Measurements from ENCODE around the gene CRB2.
"Not testable (repeated sequence)": the region's sequence is repeated elsewhere in the genome, so short reads cannot be mapped to it uniquely, and the experiment has no call there.

The CRB2 gene

DNA sequence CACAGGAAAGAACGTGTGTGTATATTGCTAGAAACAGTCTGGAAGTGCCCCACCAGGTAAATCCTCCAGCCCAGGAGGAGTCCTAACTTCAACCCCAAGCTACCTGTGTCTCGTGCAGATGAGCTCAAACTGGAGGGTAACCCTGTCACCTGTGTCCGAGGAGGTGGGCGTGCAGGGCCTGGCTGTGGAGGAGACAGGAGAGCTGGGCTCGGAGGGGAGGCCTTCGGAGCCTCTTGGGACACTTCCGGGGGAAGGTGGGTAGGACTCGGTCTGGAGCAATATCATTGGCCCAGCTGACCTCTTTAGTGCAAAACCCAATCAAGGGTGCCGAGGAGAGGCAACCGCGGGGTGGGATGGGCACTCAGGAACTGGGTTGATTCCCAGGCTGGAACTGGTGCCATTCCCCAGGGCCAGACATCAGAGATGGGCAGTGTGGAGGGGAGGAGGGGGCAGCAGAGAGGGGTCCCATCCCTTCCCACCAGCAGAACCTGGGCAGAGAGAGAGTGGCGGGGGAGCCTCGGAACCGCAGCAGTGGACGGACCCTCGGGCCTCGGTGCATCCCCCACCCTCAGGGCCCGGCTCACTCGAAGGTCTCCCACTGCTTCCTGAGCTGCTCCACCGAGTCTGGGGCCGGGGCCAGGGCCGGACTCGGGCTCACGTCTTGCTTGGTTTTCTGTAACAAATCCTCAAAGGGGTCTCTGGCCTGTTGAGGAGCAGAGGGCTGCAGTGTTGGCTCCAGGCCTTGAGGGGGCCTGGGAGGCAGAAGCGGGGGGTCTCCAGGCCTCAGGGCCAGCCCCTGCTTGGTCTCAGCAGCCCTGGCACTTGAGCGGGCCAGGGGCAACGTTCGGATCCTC, 25.1 kb downstream of the CRB2 start:
- DNase-seq (ENCODE audit: low read depth), result no peak

DNA sequence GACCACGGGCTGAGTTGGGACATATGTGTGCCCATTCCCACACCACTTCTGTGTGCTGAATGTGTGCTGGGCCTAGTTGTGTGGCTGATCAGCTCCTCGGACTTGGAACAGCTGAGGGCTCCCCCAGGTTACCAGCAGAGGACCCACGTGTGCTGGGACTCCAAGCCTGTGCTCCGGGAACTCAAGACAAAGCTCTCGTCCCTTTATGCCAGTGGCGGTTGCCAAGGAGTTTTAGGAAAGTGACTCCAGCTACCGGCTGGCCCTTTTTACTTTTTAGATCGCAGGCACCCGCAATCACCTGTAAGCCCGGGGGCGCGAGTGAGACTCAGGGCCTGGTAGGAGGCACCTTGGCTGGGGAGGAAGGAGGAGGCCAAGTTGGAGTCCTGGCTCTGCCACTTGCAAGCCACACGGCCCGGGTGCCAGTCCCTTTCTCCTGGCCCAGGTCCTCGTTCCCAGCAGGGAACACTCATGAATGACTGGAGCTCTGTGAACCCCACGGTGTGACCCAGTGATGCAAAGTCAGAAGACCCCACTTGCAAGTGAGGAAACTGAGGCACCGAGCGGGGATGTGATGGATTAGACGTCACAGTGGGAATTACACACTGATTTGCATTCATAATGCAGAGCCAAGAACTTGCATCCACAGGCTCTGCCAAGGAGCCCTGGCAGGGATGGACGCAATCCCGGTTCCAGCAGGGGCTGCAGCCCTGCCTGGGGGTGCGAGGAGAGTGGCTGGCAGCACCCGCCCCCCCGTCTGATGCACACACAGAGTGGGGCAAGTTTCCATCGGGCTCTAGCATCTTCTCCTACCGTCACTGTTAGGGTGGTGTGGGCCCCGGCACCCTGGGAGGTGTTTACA, 26.9 kb downstream of the CRB2 start:
- DNase-seq (ENCODE audit: low read depth), result no peak

DNA sequence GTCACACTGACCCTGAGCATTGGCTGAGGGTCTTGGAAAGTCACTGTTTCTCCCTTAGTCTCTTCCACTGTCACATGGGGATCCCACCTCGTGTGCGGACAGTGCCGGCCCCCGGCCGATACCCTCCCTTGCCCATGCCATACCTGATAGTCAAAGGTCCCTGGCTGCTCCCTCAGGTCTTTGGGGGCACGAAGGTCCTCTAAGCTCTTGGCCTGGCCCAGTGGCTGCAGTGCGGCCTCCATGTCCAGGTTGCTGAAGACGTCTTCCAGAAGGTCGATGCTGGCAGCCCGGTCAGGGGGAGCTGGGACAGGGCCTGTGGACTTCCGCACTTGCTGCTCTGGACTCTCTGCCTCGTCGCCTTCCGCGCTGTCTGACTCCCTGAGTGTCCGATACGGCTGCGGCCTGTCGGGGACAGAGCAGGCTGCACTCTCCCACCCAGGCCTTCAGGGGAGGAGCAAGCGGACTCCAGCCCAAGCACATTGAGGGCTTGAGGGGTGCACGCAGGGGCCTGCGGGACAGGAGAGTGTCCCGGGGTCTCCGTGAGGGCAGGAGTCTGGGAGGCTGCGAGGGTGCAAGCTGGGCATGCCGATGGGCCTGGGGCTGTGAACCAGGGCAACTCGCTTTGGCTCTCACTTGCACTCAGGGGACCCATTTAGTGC, 27.6 kb downstream of the CRB2 start:
- no peak for DNase-seq (ENCODE audit: low read depth)

DNA sequence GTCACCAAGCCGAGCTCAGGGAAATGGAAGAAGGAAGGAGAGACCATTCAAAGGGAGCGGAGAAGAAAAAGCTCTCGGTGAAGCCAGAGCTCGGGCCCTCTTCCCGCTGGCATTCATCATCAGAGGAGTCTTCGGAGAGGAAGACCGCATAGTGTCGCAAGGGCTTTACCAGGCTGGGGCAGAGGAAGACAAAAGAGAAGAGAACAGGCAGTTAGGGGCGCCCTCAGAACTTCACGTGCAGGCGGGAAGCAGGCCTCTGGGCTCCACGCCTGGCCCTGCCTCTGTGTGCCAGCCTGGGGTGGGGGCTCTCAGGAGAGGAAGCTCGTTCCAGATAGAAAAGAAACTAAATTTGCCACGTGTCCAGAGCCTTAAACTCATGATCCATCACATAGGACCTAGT, 31.7 kb downstream of the CRB2 start:
- no peak for DNase-seq (ENCODE audit: low read depth)

DNA sequence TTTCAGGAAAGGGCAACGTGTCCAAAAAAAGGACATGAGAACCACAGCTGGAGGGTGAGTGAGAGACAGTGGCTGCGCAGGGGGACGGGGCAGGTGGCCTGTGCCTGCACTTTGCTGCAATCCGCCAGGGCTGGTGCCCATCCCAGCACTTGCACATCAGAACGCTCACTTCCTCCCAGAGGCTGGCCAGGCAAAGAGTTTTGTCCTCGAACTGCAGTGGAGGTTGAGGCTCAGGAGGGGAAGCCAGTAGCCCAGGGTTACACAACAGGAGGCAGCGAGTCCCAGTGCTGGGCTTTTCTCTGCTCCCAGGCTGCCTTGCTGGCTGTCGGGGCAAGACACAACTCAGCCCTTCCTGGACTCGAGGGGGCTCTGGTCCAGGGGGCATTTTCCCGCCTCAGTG, 33.1 kb downstream of the CRB2 start:
- DNase-seq (ENCODE audit: low read depth), result no peak

DNA sequence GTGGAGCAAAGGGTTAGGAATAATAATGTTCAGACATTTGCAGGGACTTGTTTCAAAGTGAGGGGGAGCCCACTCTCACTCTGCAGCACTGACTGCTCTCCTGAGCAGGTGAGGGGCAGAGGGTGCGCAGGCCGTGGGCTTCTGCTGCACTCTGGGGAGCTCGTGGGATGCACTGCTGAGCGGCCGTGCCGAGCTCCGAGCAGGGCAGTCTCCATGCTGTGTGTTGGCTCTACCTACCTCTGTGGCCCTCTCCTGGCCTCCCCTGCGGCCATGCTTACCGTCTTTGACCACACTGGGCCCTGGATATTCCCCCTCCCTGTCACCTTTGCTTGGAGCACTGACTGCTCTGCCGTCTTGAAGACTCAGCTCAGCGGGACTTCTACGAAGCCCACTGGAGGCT, 33.7 kb downstream of the CRB2 start:
- DNase-seq (ENCODE audit: low read depth), result no peak

DNA sequence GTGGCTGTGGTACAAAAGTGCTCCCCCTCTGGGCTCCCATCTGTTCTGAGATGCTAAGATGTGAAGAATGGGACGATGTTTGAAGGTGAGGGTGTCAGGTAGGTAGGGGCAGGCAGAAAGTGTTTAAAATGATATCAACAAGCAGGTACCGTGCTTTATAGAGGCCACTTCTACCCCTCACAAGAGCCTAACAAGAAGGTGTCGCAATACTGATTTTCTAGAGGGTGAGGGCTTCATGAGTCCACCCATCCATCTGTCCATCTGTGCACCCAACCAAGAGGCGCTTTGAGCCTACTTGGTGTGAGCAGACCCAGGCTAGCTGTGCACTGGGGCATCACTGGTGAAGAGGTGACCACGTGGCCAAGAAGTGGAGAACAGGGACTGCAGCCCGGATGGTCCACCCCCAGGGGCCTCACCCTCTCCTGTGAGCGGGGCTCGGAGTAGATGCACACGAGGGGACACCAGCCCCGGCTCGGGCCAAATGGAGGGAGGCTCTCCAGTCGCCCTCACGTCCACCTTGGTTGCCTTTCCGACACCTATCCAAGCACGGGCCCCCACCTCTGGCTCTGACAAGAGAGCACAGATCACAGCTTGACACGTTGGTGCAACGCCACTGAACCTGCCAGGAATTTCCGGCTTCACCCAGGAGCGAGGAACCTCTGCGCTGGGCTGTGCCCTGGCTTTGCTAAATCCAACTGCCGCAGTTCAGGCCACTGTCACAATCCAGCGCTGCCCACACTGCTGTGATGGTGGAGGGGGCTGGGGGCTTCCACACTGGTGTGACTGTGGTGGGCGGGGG, 34.5 kb downstream of the CRB2 start:
- DNase-seq (ENCODE audit: low read depth), result no peak

DNA sequence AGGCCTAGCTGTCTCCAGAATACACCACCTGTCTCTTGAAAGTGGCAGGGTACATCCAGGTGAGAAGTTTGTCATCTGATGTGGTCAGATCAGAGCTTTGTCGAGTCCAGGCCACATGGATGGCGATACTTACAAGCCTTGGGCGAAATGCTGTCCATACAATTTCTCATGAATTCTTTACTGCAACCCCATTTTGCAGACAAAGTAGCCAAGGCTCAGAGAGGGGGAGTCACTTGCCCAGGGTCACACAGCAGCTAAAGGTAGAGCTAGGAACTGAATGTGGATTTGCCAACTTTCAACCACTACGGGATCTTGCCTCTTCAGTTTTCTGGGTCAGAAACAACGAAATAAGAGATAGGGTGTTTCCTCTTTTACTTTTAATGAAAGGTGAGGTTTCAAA, 35.2 kb downstream of the CRB2 start:
- no peak for DNase-seq (ENCODE audit: low read depth)

DNA sequence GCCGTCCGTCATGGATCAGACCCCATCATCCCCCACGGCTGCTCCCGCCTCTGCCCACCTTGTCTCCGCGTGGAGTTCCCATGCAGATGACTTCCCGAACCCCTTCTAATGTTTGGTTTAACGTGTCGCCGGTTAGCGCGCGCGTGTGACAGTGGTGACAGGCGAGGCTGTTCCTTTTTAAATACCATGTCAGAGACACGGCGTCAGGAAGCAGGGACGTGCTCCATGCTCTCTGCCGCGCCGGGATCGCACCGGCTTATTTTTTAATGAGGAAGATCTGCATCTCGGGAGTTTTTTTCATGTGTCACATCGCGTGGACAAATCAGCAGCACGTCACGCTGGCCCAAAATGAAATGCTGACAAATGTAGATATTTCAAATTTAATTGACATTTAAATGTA, 35.9 kb downstream of the CRB2 start:
- DNase-seq (ENCODE audit: low read depth), result no peak

DNA sequence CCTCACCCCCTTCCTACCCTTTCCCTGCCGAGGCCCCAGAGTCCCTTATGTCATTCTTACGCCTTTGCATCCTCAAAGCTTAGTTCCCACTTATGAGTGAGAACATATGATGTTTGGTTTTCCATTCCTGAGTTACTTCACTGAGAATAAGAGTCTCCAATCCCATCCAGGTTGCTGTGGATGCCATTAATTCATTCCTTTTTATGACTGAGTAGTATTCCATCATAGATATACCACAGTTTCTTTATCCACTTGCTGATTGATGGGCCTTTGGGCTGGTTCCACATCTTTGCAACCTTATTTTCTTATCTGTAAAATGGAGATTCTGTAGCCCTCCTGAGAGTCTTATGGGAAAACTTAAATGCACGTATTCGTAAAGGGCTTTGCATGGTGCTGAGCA, 36.8 kb downstream of the CRB2 start:
- DNase-seq (ENCODE audit: low read depth), result no peak

DNA sequence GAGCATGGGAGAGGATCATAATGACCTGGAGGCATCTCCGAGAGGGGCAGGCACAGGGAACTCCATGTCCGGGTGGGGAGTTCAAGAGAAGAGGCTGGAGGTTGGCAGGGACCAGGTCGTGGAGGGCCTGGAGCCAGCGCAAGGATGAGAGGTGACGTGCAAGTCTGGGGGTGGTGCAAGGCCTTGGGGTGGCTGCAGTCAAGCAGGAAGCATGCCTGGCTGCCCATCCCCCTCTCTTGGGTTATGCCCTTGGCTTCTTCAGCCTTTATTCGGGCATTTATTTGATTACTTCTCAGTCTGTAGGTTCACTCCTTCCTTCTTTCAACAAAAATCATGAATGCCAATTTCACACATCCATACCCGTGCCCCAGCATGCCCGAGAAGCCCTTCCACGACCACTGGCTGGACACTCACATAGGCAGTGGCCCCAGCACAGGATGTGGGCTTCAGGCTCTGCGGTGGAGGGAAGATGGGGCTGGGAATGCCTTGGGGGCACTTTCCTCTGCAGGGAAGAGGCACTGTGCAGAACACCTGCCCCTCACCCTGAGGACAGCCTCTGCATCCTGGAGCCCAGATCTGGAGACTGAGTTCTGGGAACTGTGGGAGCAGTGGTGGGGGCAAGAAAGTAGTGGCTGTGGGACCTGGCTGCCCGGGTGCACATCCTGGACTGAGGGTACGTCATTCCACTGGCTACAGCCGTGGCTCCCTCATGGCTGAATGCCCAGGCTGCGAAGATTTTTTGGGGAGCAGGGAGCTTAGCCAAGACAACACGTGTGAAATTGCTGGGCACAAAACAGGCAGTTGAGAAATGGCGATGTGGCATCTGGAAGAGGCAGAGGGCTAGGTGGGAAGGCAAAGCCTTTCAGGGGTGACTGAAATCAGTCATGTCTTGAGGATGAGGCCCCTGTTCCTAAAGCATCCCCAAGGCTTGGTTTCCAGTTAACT, 38.6 kb downstream of the CRB2 start:
- no peak for DNase-seq (ENCODE audit: low read depth)

DNA sequence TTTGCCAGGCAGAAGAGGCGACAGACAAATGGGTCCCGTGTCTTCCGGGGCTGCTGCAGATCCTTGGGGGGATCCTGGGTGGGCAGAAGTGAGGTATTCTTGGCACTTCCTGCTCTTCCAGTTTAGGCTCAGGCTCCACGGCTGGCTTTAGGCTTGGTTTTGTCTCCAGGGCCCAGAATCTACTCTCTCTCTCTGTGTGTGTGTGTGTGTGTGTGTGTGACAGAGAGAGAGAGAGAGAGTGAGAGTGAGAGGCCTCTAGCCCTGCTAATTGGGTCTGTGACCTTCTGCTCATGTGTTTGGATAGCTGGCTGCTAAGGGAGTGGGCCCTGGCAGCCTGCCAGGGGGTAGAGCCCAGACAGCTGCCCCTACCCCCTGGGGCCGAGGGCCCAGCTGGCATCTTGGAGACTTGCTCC, 39.3 kb downstream of the CRB2 start:
- no peak for DNase-seq (ENCODE audit: low read depth)

DNA sequence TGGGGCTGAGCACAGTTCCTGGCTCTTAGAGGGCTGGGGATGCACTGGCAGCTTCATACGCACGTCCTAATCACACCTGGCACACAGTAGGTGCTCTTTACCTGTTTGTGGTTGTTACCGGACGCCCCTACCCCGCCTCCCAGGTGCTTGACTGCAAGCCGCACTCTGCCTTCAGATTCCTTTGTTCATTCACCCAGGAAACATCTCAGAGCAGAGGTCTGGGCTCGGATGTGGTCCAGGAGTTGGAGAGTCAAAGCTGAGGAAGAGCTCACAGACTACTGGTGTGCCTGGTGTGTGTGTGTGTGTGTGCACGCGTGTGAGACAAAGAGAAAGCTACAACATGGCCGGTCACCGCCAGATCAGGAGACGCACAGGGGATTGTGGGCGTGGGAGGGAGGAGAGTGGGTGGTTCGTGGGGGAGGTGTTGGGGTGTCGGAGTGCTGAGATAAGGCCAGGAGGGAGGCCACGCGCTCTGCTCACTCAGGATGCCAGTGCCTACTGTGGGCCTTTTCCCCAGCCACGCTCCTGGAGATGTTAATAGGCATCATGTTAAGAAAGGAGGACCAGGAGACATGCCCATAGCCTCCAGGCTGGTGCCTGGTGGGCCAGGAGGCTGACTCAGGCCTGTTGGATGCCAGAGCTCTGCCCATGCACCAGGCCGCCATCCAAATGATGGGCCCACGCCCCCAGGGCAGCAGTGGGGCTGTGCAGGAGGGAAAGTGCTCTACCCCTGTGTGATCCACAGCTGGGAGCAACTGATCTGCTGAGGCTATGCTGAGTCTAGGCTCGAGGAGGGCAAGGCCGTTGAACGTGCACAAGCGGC, 39.9 kb downstream of the CRB2 start:
- DNase-seq (ENCODE audit: low read depth), result no peak

DNA sequence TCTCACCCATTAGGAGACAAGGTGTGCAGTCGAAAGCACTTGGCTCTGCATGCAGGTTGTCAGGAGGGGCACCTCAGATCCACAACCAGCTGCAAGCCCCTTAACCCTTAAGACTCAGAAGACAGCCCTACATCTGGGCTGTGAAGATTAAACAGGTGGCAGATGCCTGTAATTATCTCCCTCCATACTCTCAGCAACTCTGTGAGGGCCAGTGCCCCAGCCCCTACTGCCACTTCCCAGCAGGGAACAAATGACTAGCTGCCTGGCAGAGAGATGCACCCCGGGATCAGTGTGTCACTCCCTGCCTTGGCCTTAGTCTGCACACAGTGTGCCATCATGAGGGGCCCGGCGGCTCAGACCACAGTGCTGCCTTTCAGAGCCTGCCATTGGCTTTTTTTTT, 42.0 kb downstream of the CRB2 start:
- no peak for DNase-seq (ENCODE audit: low read depth)

DNA sequence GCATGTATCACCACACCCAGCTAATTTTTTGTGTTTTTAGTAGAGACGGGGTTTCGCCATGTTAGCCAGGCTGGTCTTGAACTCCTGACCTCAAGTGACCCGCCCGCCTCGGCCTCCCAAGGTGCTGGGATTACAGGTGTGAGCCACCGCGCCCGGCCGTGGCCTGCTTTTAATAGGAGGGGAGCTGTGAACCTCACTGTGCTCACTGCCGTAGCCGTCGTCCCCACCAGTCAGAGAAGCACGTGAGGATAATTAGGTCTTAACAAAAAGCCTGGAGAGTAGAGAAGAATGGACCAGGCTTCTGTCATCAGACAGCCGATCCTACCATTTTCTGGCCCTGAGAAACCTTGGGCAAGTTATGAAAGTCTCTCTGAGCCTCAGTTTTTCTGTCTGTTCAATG, 42.9 kb downstream of the CRB2 start:
- DNase-seq (ENCODE audit: low read depth), result not testable (repeated sequence)

DNA sequence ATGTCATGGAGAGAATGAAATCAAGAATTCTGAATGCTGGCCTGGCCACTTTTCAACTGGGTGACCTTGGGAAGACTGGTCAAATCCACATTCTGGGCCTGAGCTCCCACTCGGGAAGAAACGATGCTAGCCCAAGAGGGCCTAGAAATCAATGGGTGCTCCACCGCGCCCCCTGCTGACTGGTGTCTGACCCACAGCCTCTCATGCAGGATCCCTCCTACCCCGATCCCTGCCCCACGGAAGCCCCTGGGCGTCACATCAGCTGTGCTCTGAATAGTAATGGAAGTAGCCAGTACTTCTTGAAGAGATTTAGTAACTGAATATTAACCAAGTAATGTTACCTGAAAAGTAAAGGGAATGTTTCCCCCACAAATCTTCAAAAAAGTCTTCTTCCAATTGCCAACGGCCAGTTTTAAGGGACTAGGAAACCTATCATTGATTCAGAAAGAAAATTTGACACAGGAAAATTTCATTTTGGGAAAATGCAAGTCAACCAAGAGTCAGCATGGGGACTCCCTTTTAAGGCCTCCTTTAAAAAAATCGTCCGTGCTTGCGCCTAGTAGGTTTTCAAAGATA, 43.9 kb downstream of the CRB2 start:
- no peak for DNase-seq (ENCODE audit: low read depth)

DNA sequence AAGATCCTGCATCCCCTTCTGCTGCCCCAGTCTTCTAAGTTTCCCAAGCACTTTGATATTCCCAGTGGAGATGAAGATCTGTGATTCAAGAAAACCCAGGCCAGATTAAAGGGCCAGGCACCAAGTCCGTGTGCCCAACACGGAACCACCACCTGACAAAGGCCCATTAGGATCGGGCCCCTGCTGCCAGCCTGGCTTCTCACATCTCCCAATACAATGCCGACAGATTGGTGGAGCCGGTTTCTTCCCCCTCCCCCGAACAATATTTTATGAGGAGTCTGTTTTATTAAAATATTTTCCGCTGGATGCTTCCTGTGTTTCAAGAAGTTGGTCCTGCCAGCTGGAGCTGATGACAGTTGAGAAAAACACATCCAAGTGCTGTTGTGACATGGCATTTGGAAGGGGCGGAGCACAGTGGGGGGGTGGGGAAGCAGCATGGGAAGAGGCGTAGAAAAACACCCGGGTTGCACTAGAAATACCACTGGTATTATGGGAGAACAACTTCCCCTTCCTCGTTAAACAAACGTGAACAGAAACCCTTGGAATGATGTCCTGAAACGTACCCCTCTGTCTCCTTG, 45.0 kb downstream of the CRB2 start:
- no peak for DNase-seq (ENCODE audit: low read depth)

DNA sequence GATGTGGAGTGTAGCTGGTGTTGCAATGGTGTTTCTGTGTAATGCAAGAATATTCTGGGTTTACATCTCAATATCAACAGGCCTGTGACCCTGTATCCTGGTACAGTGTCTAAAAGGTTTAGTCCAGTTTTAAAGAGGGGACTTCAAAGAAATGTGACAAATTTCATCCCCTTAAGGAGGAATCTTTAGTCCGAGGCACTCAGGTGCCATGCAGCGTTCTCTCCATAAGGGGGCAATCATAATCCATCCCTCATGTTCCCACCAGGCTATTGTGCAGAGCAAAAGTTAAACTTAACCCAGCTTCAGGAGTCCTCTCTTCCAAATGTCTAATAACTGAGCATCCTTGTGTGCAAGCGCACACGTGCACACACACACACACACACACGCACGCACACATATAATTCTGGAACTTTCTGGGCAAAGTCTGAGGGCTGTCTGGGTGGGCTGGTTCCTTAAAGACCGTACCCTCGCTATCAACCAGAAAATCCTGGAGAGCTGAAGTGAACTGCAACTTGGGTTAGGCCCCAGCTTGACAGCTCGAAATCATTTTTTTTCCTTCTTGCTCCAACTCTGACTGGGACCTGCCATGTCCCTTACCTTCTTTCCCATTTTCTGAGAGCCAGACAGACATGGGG, 46.0 kb downstream of the CRB2 start:
- DNase-seq (ENCODE audit: low read depth), result no peak

Measured in activated T-helper 1 cell treated with Interleukin-2 at 50 U/mL for 16 hours (primary cell).